ENCODE data around the gene ZNF784.
"Not testable (repeated sequence)": the region's sequence is repeated elsewhere in the genome, so short reads cannot be mapped to it uniquely, and the experiment has no call there.

ZNF784 gene

GRCh38 chr19:55584871-55585270, 39.5 kb downstream of the ZNF784 start:
- no peak overlapping the region for H3K4me3 Mint-ChIP-seq
- H3K9me3 Mint-ChIP-seq: no peaks in the 10 kb centered on the region
- H3K4me1 Mint-ChIP-seq (ENCODE audit: low read depth): peaks cover 43% of the 10 kb centered on the region
- no peak overlapping the region for H3K27ac Mint-ChIP-seq
- peaks cover under 1% of the 10 kb centered on the region for H3K36me3 Mint-ChIP-seq (ENCODE audit: low read depth)
- H3K27me3 Mint-ChIP-seq: no peaks in the 10 kb centered on the region

- not testable (repeated sequence) for H3K4me3 Mint-ChIP-seq; H3K27me3 Mint-ChIP-seq; H3K9me3 Mint-ChIP-seq; H3K27ac Mint-ChIP-seq; H3K36me3 Mint-ChIP-seq (ENCODE audit: low read depth)
- H3K4me1 Mint-ChIP-seq (ENCODE audit: low read depth): peaks cover 47% of the 10 kb centered on the region
Observed at GRCh38 chr19:55583897-55584296, 40.5 kb downstream of the ZNF784 start.

DNA sequence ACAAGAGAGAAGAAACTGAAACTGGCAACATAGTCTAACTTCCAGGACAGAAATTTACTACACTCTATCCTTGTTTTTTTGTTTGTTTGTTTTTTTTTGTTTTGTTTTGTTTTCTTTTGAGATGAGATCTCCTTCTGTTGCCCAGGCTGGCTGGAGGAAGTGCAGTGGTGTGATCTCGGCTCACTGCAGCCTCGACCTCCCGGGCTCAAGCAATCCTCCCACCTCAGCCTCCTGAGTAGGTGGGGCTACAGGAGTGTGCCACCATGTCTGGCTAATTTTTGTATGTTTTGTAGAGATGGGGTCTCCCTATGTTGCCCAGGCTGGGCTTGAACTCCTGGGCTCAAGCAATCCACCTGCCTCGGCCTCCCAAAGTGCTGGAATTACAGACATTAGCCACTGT, 42.1 kb downstream of the ZNF784 start:
- H3K27me3 Mint-ChIP-seq; H3K36me3 Mint-ChIP-seq (ENCODE audit: low read depth); H3K4me3 Mint-ChIP-seq; H3K27ac Mint-ChIP-seq; H3K9me3 Mint-ChIP-seq: not testable (repeated sequence)
- H3K4me1 Mint-ChIP-seq (ENCODE audit: low read depth): peaks cover 44% of the 10 kb centered on the region

- Mint-ChIP-seq H3K27ac (no peak overlapping the region), H3K4me3 (peak overlapping the region; percentile 95), H3K36me3 (ENCODE audit: low read depth) (peaks cover 13% of the 10 kb centered on the region), H3K4me1 (ENCODE audit: low read depth) (peaks cover 39% of the 10 kb centered on the region), H3K9me3 (no peaks in the 10 kb centered on the region), H3K27me3 (no peaks in the 10 kb centered on the region)
Observed at GRCh38 chr19:55581823-55582223, 42.5 kb downstream of the ZNF784 start.

DNA sequence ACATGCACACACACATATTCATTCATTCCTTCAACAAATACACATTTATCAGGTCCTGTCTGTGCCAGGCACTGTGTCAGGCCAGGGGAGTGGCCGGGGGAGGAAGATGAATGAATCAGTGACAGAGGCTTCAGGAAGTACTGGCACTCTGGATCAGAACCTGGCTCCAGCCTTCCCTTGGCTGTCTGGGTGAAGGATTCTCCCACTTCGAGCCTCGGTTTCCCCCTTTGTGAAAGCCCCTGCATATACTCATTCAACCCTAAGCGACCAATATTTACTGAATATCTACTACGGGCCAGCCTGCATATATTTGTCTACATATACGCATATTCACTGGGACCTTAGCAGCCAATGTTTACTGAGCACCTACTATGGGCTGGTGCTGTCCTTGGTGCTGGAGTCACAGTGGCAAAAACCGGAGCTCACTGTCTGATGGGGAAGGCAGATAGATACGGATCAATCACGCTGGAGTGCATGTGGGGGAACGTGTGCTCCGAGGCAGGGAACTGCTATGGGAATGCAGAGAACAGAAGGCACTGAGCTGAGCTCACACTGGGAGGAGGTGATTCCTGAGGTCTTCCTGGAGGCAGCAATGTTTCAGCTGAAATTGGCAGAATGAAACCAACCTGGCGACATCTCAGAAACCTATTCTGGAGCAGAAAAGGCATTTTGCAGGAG, 43.1 kb downstream of the ZNF784 start:
- Mint-ChIP-seq H3K27ac (peak overlapping the region; percentile 76), H3K27me3 (no peaks in the 10 kb centered on the region), H3K4me1 (ENCODE audit: low read depth) (peaks cover 34% of the 10 kb centered on the region), H3K4me3 (peak overlapping the region; percentile 95), H3K9me3 (no peaks in the 10 kb centered on the region), H3K36me3 (ENCODE audit: low read depth) (peaks cover 15% of the 10 kb centered on the region)

DNA sequence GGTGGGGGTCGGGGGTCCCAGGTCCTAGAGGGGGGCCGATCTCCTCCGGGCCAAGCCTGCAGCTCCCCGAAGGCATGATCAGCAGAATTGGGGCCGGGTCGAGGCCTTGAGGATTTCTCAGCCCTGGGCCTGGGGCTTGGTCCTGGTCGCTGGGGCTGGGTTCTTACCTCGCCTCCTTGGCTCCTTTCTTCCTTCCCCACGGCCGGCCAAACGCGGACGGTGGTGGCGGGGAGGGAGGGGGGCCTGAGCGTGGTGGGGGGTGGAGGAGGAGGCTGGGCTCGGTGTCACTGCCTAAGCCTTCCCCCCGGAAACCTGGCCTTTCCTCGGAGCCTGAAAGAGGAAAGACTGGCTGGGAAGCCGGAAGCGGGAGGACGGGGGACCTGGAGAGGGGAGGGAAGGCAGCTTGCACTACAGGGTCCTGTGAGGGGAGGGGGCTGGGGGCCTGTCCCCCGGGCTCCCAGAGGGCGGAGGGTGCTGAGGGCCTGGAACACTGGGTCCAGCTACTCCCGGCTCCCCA, 43.7 kb downstream of the ZNF784 start, which contains the start of gene ZNF579:
TSS of gene ZNF579 (minus strand) at position 221 of the 517 bp plus-strand sequence. CDS start 1,209 bp downstream, outside the sequence.
- Mint-ChIP-seq H3K9me3 (no peaks in the 10 kb centered on the region), H3K4me3 (peak within 1 kb of the TSS; percentile 95), H3K4me1 (ENCODE audit: low read depth) (peaks cover 28% of the 10 kb centered on the region), H3K27ac (peak within 1 kb of the TSS; percentile 92), H3K27me3 (no peaks in the 10 kb centered on the region), H3K36me3 (ENCODE audit: low read depth) (peaks cover 15% of the 10 kb centered on the region)

DNA sequence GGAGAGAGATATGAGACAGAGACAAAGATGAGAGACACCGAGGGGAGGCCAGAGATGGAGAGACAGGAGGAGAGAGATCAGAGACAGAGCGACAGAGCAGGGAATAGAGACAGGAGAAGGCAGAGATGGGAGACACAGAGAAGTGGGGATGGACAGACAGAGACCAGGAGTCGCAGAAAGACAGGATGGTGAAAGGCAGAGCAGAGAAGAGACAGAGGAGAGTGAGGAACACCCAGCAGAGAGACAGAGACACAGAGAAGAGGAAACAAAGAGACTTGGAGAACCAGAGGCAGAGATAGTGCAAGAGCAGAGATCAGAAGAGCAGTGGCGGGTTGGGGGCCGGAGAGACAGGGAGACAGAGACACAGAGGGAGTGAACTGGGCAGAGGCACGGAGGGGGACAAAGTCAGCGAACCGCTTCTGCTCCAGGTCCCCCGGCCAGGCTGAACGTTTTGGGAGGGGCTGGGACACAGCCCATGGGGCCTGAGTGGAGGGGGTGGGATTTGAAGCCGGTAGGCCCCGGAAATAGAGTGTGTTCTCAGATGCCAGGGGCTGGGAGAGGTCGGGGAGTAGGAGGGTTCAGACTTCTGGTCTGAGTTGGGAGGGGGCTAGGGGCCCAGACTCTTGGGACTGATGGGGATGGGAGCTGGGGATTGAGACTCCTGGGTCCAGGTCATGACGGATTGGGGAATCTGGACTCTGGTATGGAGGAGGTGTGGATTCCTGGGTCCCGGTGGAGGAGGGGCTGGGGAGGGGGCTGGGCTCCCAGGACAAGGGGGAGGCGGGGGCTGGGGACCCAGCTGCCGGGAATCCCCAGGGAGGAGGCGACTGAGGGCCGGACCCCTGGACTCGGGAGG, 44.4 kb downstream of the ZNF784 start:
- Mint-ChIP-seq H3K27ac (peak overlapping the region; percentile 92), H3K9me3 (no peaks in the 10 kb centered on the region), H3K4me1 (ENCODE audit: low read depth) (peaks cover 22% of the 10 kb centered on the region), H3K27me3 (no peaks in the 10 kb centered on the region), H3K4me3 (peak overlapping the region; percentile 95), H3K36me3 (ENCODE audit: low read depth) (peaks cover 15% of the 10 kb centered on the region)

DNA sequence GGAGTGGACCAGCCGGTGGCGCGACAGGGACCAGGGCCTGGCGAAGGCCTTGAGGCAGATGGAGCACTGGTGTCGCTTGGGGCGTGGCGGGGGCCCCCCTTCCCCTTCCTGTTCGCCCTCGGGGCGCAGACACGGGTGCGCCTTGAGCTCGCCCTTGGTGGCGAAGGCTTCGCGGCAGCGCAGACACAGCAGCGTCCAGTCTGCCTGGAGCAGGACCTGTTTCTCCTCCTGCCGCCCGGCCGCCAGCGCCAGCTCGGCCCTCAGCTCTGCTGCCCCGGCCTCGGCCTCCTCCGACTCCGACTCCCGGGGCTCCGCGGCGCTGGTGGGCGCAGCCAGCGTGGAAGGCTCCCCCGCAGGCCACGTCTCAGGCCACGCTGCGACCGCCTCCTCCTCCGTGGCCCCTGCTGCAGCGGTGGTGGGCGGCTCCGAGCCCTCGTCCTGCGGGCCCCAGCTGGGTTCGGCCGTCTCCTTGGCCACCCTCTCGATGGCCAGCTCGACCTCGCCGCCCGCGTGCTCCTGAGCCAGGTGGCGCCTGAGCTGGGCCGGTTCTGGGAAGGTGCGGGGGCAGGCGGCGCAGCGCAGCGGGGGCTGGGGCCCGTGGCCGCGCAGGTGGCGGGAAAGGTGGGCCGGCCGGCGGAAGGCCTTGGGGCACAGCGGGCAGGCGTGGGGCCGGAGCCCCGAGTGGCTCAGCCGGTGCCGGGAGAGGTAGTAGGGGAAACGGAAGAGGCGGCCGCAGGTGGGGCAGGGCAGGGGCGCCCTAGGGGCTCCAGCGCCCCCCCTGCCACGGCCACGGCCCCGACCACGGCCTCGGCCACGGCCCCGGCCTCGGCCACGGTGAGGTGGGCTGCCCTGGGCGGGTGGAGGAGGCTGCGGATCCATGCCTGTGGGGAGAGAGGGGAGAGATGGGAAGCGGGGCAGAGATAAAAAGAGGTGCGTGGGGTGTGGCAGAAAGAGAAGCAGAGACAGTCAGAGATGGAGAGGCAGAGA, 45.3 kb downstream of the ZNF784 start:
- peaks cover 15% of the 10 kb centered on the region for H3K36me3 Mint-ChIP-seq (ENCODE audit: low read depth)
- peak overlapping the region; percentile 92 for H3K27ac Mint-ChIP-seq
- no peaks in the 10 kb centered on the region for H3K9me3 Mint-ChIP-seq
- H3K27me3 Mint-ChIP-seq: no peaks in the 10 kb centered on the region
- H3K4me1 Mint-ChIP-seq (ENCODE audit: low read depth): peaks cover 22% of the 10 kb centered on the region
- H3K4me3 Mint-ChIP-seq: peak overlapping the region; percentile 95

DNA sequence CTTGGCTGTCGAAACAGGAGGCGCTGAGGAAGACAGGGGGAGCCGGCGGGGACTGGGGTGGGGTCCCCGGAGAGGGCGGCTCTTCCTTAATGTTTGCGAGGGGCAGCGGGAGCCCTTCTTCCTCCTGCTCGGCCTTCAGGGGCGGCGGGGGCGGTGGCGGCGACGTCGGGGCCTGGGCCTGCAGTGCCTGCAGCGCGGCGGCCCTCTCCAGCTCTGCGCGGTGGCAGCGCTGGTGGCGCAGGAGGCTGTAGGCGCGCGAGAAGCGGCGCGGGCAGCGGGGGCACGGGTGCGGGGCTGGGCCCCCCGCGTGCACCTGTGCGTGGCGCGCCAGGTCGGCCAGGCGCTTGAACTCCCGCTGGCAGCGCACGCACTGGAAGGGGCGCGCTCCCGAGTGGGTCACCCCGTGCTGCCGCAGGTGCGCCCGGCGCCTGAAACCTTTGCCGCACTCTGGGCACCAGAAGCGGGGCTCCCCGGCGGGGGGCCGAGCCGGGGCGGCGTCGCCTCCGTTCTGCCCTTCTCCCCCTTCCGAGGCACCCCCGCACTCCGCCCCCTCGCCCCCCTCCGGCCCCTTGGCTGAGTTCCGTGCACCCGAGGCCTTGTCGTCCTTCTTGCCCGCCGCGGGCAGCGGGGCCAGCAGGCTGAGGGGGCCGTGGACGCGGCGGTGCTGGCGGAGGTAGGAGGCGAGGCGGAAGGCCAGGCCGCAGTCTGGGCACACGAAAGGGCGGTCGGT, 46.2 kb downstream of the ZNF784 start:
- Mint-ChIP-seq H3K4me1 (ENCODE audit: low read depth) (peaks cover 22% of the 10 kb centered on the region), H3K27me3 (no peaks in the 10 kb centered on the region), H3K9me3 (no peaks in the 10 kb centered on the region), H3K36me3 (ENCODE audit: low read depth) (peaks cover 15% of the 10 kb centered on the region), H3K4me3 (no peak overlapping the region), H3K27ac (no peak overlapping the region)

GRCh38 chr19:55576746-55577145, 47.6 kb downstream of the ZNF784 start:
- H3K36me3 Mint-ChIP-seq (ENCODE audit: low read depth): peaks cover 15% of the 10 kb centered on the region
- no peak overlapping the region for H3K4me3 Mint-ChIP-seq
- H3K27me3 Mint-ChIP-seq: no peaks in the 10 kb centered on the region
- H3K9me3 Mint-ChIP-seq: no peaks in the 10 kb centered on the region
- peaks cover 16% of the 10 kb centered on the region for H3K4me1 Mint-ChIP-seq (ENCODE audit: low read depth)
- peak overlapping the region; percentile 28 for H3K27ac Mint-ChIP-seq

DNA sequence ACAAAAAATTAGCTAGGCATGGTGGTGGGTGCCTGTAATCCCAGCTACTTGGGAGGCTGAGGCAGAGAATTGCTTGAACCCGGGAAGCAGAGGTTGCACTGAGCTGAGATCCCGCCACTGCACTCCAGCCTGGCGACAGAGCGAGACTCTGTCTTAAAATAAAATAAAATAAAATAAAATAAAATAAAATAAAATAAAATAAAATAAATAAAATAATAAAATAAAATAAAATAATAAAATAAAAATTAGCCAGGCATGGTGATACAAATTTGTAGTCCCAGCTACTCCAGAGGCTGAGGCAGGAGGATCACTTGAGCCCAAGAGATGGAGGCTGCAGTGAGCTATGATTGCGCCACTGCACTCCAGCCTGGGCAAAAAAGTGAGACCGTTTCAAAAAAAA, 50.4 kb downstream of the ZNF784 start:
- not testable (repeated sequence) for H3K9me3 Mint-ChIP-seq; H3K27me3 Mint-ChIP-seq; H3K4me3 Mint-ChIP-seq; H3K4me1 Mint-ChIP-seq (ENCODE audit: low read depth); H3K27ac Mint-ChIP-seq
- H3K36me3 Mint-ChIP-seq (ENCODE audit: low read depth): peaks cover 10% of the 10 kb centered on the region

All from stimulated activated naive CD8-positive, alpha-beta T cell treated with anti-CD3 and anti-CD28 coated beads, Interleukin-15, Interleukin-2, amounts not matched to agents 100 ng/mL and 50 ng/mL, for 24 hours (primary cell).